ENCODE results near the gene PLA2G4A.

PLA2G4A gene

GRCh38 chr1:186790101-186790500 lies 38.6 kb upstream of the PLA2G4A start:
- no peak overlapping the region for H3K27ac ChIP-seq
- POLR2A ChIA-PET (ENCODE audit: low non-redundant PET): no interaction called here
- no peak for TF ChIP-seq CTCF (conservative IDR thresholded peaks at IDR 0.05; ENCODE audit: low read depth)
- CTCF ChIA-PET: no interaction called here
- DNase-seq (ENCODE audit: low spot score): no peak

- ChIA-PET CTCF (interaction anchor here (0.6 kb wide), 1 partner anchor 315 kb away, joined by 3 read pairs; no protein-coding TSS in a partner anchor), POLR2A (ENCODE audit: low non-redundant PET) (no interaction called here)
- no peak for TF ChIP-seq CTCF (conservative IDR thresholded peaks at IDR 0.05; ENCODE audit: low read depth)
- no peak overlapping the region for H3K27ac ChIP-seq
- peak; percentile 51 for DNase-seq (ENCODE audit: low spot score)
Measured at GRCh38 chr1:186792870-186793581, 35.7 kb upstream of the PLA2G4A start.

GRCh38 chr1:186793582-186793927 lies 35.2 kb upstream of the PLA2G4A start:
- ChIA-PET CTCF (interaction anchor here (0.6 kb wide), 1 partner anchor 316 kb away, joined by 3 read pairs; no protein-coding TSS in a partner anchor), POLR2A (ENCODE audit: low non-redundant PET) (no interaction called here)
- H3K27ac ChIP-seq: no peak overlapping the region
- no peak for TF ChIP-seq CTCF (conservative IDR thresholded peaks at IDR 0.05; ENCODE audit: low read depth)
- no peak for DNase-seq (ENCODE audit: low spot score)

- ChIA-PET POLR2A (ENCODE audit: low non-redundant PET) (no interaction called here), CTCF (interaction anchor here (0.7 to 1.0 kb wide), 2 partner anchors 183 to 493 kb away, joined by 3 to 4 read pairs; no protein-coding TSS in a partner anchor)
- no peak for DNase-seq (ENCODE audit: low spot score)
- H3K27ac ChIP-seq: no peak overlapping the region
- TF ChIP-seq CTCF (conservative IDR thresholded peaks at IDR 0.05; ENCODE audit: low read depth): no peak
Measured at GRCh38 chr1:186798960-186799688, 29.6 kb upstream of the PLA2G4A start.

- POLR2A ChIA-PET (ENCODE audit: low non-redundant PET): no interaction called here
- TF ChIP-seq CTCF (conservative IDR thresholded peaks at IDR 0.05; ENCODE audit: low read depth): no peak
- H3K27ac ChIP-seq: no peak overlapping the region
- CTCF ChIA-PET: no interaction called here
- no peak for DNase-seq (ENCODE audit: low spot score)
Measured at GRCh38 chr1:186799689-186800054, 29.1 kb upstream of the PLA2G4A start.

GRCh38 chr1:186802388-186802787 lies 26.4 kb upstream of the PLA2G4A start:
- CTCF ChIA-PET: no interaction called here
- POLR2A ChIA-PET (ENCODE audit: low non-redundant PET): no interaction called here
- no peak for TF ChIP-seq CTCF (conservative IDR thresholded peaks at IDR 0.05; ENCODE audit: low read depth)
- H3K27ac ChIP-seq: no peak overlapping the region
- no peak for DNase-seq (ENCODE audit: low spot score)
